ENCODE data around the gene DUOX1.

Gene DUOX1

GRCh38 chr15:45140557-45141250 is 10.9 kb downstream of the DUOX1 start:
- TF ChIP-seq EZH2 (IDR thresholded peaks at IDR 0.05; ENCODE audit: borderline replicate concordance, low read depth, low read length, severe bottlenecking) (no peak), CTCF (IDR thresholded peaks at IDR 0.05; ENCODE audit: borderline replicate concordance, extremely low read depth, low read length, poor library complexity, severe bottlenecking) (no peak)
- Histone ChIP-seq H3K4me1 (ENCODE audit: insufficient read depth, low read length) (no peaks in the 10 kb centered on the region), H3K79me2 (ENCODE audit: insufficient read depth, low read length) (no peaks in the 10 kb centered on the region), H3K9me3 (ENCODE audit: insufficient read depth, low read length, severe bottlenecking) (no peaks in the 10 kb centered on the region), H3K27me3 (ENCODE audit: insufficient read depth, low read length, poor library complexity) (no peaks in the 10 kb centered on the region), H3K36me3 (ENCODE audit: insufficient read depth, low read length) (no peaks in the 10 kb centered on the region), H3K9ac (ENCODE audit: low read depth, low read length) (no peak overlapping the region), H3K4me3 (ENCODE audit: low read depth in 1 of 2, low read length in 2 of 2) (no peak overlapping the region), H3K4me2 (ENCODE audit: insufficient read depth, low read length) (no peak overlapping the region), H4K20me1 (ENCODE audit: insufficient read depth, low read length) (no peaks in the 10 kb centered on the region), H3K27ac (ENCODE audit: low read length) (no peak overlapping the region), H2AFZ (ENCODE audit: low read depth, low read length) (no peak overlapping the region)
- ATAC-seq (ENCODE audit: insufficient read depth, low read depth) = no peak
- no peak for DNase-seq

- no peaks in the 10 kb centered on the region for H3K9me3 ChIP-seq (ENCODE audit: insufficient read depth, low read length, severe bottlenecking)
- H3K27me3 ChIP-seq (ENCODE audit: insufficient read depth, low read length, poor library complexity) = no peaks in the 10 kb centered on the region
- no peak overlapping the region for H3K27ac ChIP-seq (ENCODE audit: low read length)
- H2AFZ ChIP-seq (ENCODE audit: low read depth, low read length) = no peak overlapping the region
- no peak overlapping the region for H3K9ac ChIP-seq (ENCODE audit: low read depth, low read length)
- no peak overlapping the region for H3K4me2 ChIP-seq (ENCODE audit: insufficient read depth, low read length)
- TF ChIP-seq CTCF (IDR thresholded peaks at IDR 0.05; ENCODE audit: borderline replicate concordance, extremely low read depth, low read length, poor library complexity, severe bottlenecking) (no peak), EZH2 (IDR thresholded peaks at IDR 0.05; ENCODE audit: borderline replicate concordance, low read depth, low read length, severe bottlenecking) (no peak)
- H3K36me3 ChIP-seq (ENCODE audit: insufficient read depth, low read length) = no peaks in the 10 kb centered on the region
- no peaks in the 10 kb centered on the region for H3K79me2 ChIP-seq (ENCODE audit: insufficient read depth, low read length)
- no peaks in the 10 kb centered on the region for H3K4me1 ChIP-seq (ENCODE audit: insufficient read depth, low read length)
- H3K4me3 ChIP-seq (ENCODE audit: low read depth in 1 of 2, low read length in 2 of 2) = no peak overlapping the region
- ATAC-seq (ENCODE audit: insufficient read depth, low read depth) (peak; percentile 61; the same call in 2 of the 3 replicates), DNase-seq (no peak)
- H4K20me1 ChIP-seq (ENCODE audit: insufficient read depth, low read length) = no peaks in the 10 kb centered on the region
Observed at GRCh38 chr15:45141386-45141785, 11.6 kb downstream of the DUOX1 start.

GRCh38 chr15:45143056-45143455 is 13.3 kb downstream of the DUOX1 start:
- no peaks in the 10 kb centered on the region for H3K36me3 ChIP-seq (ENCODE audit: insufficient read depth, low read length)
- no peaks in the 10 kb centered on the region for H4K20me1 ChIP-seq (ENCODE audit: insufficient read depth, low read length)
- H3K27me3 ChIP-seq (ENCODE audit: insufficient read depth, low read length, poor library complexity) = no peaks in the 10 kb centered on the region
- no peak for ATAC-seq (ENCODE audit: insufficient read depth, low read depth)
- H3K9me3 ChIP-seq (ENCODE audit: insufficient read depth, low read length, severe bottlenecking) = no peaks in the 10 kb centered on the region
- no peak overlapping the region for H3K27ac ChIP-seq (ENCODE audit: low read length)
- H3K4me1 ChIP-seq (ENCODE audit: insufficient read depth, low read length) = no peaks in the 10 kb centered on the region
- no peak overlapping the region for H3K9ac ChIP-seq (ENCODE audit: low read depth, low read length)
- no peak for DNase-seq
- no peaks in the 10 kb centered on the region for H3K79me2 ChIP-seq (ENCODE audit: insufficient read depth, low read length)
- TF ChIP-seq CTCF (IDR thresholded peaks at IDR 0.05; ENCODE audit: borderline replicate concordance, extremely low read depth, low read length, poor library complexity, severe bottlenecking) (no peak), EZH2 (IDR thresholded peaks at IDR 0.05; ENCODE audit: borderline replicate concordance, low read depth, low read length, severe bottlenecking) (no peak)
- no peak overlapping the region for H3K4me2 ChIP-seq (ENCODE audit: insufficient read depth, low read length)
- H3K4me3 ChIP-seq (ENCODE audit: low read depth in 1 of 2, low read length in 2 of 2) = no peak overlapping the region
- no peak overlapping the region for H2AFZ ChIP-seq (ENCODE audit: low read depth, low read length)
